HPDE6-E6E7 (cell line): ENCODE results near the gene NR3C1.
A peak's percentile ranks its signal among the peaks of the same experiment; 100 is the strongest.

Experiments
- DNase-seq: peaks from one replicate; pipeline ENCODE4 v3.0.0; 2011; ENCODE audit warnings: missing footprints; ENCODE audit errors: extremely low spot score

The NR3C1 gene

GRCh38 chr5:143403593-143404415 lies at the start of gene NR3C1:
Gene NR3C1, minus strand, starts transcription at chr5:143403686. Its CDS starts 2,847 bp downstream, at chr5:143400839.
- peak; percentile 48 for DNase-seq

GRCh38 chr5:143449772-143450171 lies 46.3 kb upstream of the NR3C1 start:
- no peak for DNase-seq

GRCh38 chr5:143448518-143448917 lies 45.0 kb upstream of the NR3C1 start:
- no peak for DNase-seq

- no peak for DNase-seq
Observed at GRCh38 chr5:143447983-143448382, 44.5 kb upstream of the NR3C1 start.

- no peak for DNase-seq
Observed at GRCh38 chr5:143446535-143447226, 43.2 kb upstream of the NR3C1 start.

- no peak for DNase-seq
Observed at GRCh38 chr5:143445776-143446175, 42.3 kb upstream of the NR3C1 start.

GRCh38 chr5:143443330-143443729 lies 39.8 kb upstream of the NR3C1 start:
- DNase-seq, result no peak

- no peak for DNase-seq
Observed at GRCh38 chr5:143442385-143442784, 38.9 kb upstream of the NR3C1 start.

- DNase-seq, result no peak
Observed at GRCh38 chr5:143440448-143441115, 37.1 kb upstream of the NR3C1 start.

- DNase-seq, result no peak
Observed at GRCh38 chr5:143437666-143438273, 34.3 kb upstream of the NR3C1 start.

GRCh38 chr5:143436871-143437270 lies 33.4 kb upstream of the NR3C1 start:
- DNase-seq, result peak; percentile 27

- DNase-seq, result no peak
Observed at GRCh38 chr5:143435210-143435657, 31.7 kb upstream of the NR3C1 start.

GRCh38 chr5:143434261-143435209 lies 31.0 kb upstream of the NR3C1 start:
- no peak for DNase-seq

- no peak for DNase-seq
Observed at GRCh38 chr5:143433670-143434069, 30.2 kb upstream of the NR3C1 start.

GRCh38 chr5:143432658-143433239 lies 29.3 kb upstream of the NR3C1 start:
- DNase-seq, result no peak

GRCh38 chr5:143431789-143432188 lies 28.3 kb upstream of the NR3C1 start:
- DNase-seq, result no peak

GRCh38 chr5:143428738-143429420 lies 25.4 kb upstream of the NR3C1 start:
- DNase-seq, result no peak

GRCh38 chr5:143428155-143428554 lies 24.7 kb upstream of the NR3C1 start:
- no peak for DNase-seq

GRCh38 chr5:143427122-143427735 lies 23.7 kb upstream of the NR3C1 start:
- no peak for DNase-seq
